K562 (cell line): ENCODE results near the gene ARMC7. TPM values are rescaled to one million over a fixed set of nuclear protein-coding genes. Genes with fewer than 3 reads are reported as not detected.

ENCODE experiments used
- BRD4 ChIP-seq: fragments of 200-600 bp; sonication (generic); IDR thresholded peaks from 2 replicates; pipeline ENCODE4 v1.6.1; 2017; ENCODE audit warnings: inconsistent platforms
- CGGBP1 ChIP-seq: fragments of 250-450 bp; sonication (Bioruptor Pico); IDR thresholded peaks from 2 replicates; pipeline ENCODE4 v1.9.0; 2021; ENCODE audit warnings: mild to moderate bottlenecking
- DPF2 ChIP-seq: fragments of 450-650 bp; IDR thresholded peaks from 2 replicates; pipeline ENCODE4 v1.6.1; 2016
- E2F3 ChIP-seq: fragments of 250-450 bp; sonication (Bioruptor Pico); IDR thresholded peaks from 2 replicates; pipeline ENCODE4 v1.4.0; 2020; ENCODE audit warnings: mild to moderate bottlenecking
- GABPB1 ChIP-seq: sonication (generic); formaldehyde crosslinking; IDR thresholded peaks from 2 replicates; pipeline ENCODE4 v1.8.0; 2022; ENCODE audit warnings: mild to moderate bottlenecking, missing genetic modification reagents
- HDGF ChIP-seq: fragments of 450-650 bp; IDR thresholded peaks from 2 replicates; pipeline ENCODE4 v1.6.1; 2016
- MEF2D ChIP-seq: conservative IDR thresholded peaks from 2 replicates; pipeline ENCODE4 v1.6.1; 2016; ENCODE audit warnings: low read depth, missing genetic modification characterization, missing compliant biosample characterization
- NCOA6 ChIP-seq: fragments of 450-650 bp; IDR thresholded peaks from 2 replicates; pipeline ENCODE4 v1.6.1; 2017; ENCODE audit warnings: mild to moderate bottlenecking
- PRMT5 ChIP-seq: sonication (generic); formaldehyde crosslinking; IDR thresholded peaks from 2 replicates; pipeline ENCODE4 v1.5.0; 2020; ENCODE audit warnings: missing genetic modification reagents
- RUNX1 ChIP-seq: sonication (generic); IDR thresholded peaks from 2 replicates; pipeline ENCODE4 v1.6.1; 2016; ENCODE audit warnings: antibody characterized with exemption, low read depth
- WHSC1 ChIP-seq: IDR thresholded peaks from one replicate; pipeline ENCODE4 v1.6.1; 2012; ENCODE audit warnings: low read length, control low read depth, inconsistent platforms
- ZBTB40 ChIP-seq, 2 experiments: fragments of 450-650 bp in 1 of 2; sonication (generic) in 1 of 2; formaldehyde crosslinking in 1 of 2; IDR thresholded peaks; 2 replicates each; pipeline versions ENCODE4 v1.7.1 to v1.9.0; 2016 to 2022; ENCODE audit warnings: inconsistent platforms in 1 of 2, mild to moderate bottlenecking in 1 of 2, missing genetic modification reagents in 1 of 2
- ZBTB43 ChIP-seq: sonication (generic); formaldehyde crosslinking; IDR thresholded peaks from 2 replicates; pipeline ENCODE4 v1.8.0; 2023; ENCODE audit warnings: mild to moderate bottlenecking, missing genetic modification reagents
- ZNF146 ChIP-seq: IDR thresholded peaks from one replicate; pipeline ENCODE4 v1.6.1; 2018; ENCODE audit warnings: missing compliant biosample characterization; ENCODE audit not compliant: unreplicated experiment
- ZNF699 ChIP-seq: fragments of 250-450 bp; sonication (Bioruptor Pico); IDR thresholded peaks from 2 replicates; pipeline ENCODE4 v1.8.0; 2021; ENCODE audit warnings: mild to moderate bottlenecking, moderate library complexity; ENCODE audit not compliant: insufficient replicate concordance
- polyA plus RNA-seq, 8 experiments: library from polyadenylated mRNA; depleted of rRNA in 4 of 8; stranded (reverse) in 5 of 8; unstranded in 3 of 8; fragments of >200 nt; fragmentation: Nextera tagmentation in 2 of 8; fragmentation: Illumina TruSeq in 1 of 8; extraction: Ambion mirVana in 2 of 8; extraction: Trizol in 1 of 8; gene quantifications; 2 replicates each; pipeline versions ENCODE4 v1.2.1 to v1.2.3, GENCODE V29; 2011 to 2014; ENCODE audit warnings: inconsistent platforms in 1 of 8, missing spikeins in 1 of 8
- total RNA-seq, 7 experiments: library from RNA; depleted of rRNA in 6 of 7; stranded (reverse); fragments of >200 nt in 6 of 7; fragmentation: Illumina TruSeq in 2 of 7; extraction: Trizol in 2 of 7; gene quantifications; 2 replicates each; pipeline versions ENCODE4 v1.2.1 to v1.2.3, GENCODE V29; 2011 to 2021; ENCODE audit warnings: low replicate concordance in 1 of 7
- TF ChIP-seq, protein P1 (sequence below): fragments of 450-650 bp; formaldehyde crosslinking; conservative IDR thresholded peaks from 2 replicates; pipeline ENCODE4 v1.4.0; 2022; ENCODE audit warnings: mild to moderate bottlenecking, missing genetic modification characterization

The ARMC7 gene
- total and polyA plus RNA-seq, 9 of the 15 experiments (the other 6 are each of a cell fraction or from before 2014, with no cell fraction given): 1.4 to 15.2 (median 5.9) TPM

DNA sequence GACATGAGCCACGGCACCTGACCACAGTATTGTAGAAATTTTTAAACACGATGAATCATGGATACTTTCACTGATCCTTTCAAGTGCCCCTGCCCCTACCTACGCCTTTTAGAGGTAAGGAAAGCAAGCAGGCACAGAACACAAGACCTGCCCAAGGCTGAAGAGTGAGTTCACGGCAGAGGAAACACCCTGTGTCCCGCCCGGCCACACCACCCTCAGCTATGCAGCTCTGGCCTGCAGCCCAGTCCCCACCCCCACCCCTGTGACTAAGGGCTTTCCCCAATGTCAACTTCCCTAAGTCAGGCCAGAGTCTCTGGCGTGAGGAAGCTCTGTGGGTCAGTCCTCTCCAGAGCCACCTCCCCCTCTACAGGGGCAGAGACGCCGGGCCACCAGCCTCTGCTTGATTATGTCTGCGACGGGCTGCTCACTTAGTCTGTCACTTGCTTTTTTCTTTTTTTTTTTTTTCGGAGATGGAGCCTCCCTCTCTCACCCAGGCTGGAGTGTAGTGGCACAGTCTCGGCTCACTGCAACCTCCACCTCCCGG, 13.6 kb upstream of the ARMC7 start (continued):
- 0 out of 2 replicates have a peak, but pooled peaks have one; percentile 18 for TF ChIP-seq ZBTB40 (IDR thresholded peaks at IDR 0.05)
- TF ChIP-seq ZBTB40 (CRISPR knock-in tag; IDR thresholded peaks at IDR 0.05): no peak
- TF ChIP-seq E2F3 (CRISPR knock-in tag): no peak
- no peak for TF ChIP-seq ZNF699
- TF ChIP-seq WHSC1: no peak
- TF ChIP-seq NCOA6: no peak
- TF ChIP-seq HDGF: no peak
- TF ChIP-seq PRMT5 (CRISPR knock-in tag): no peak
- TF ChIP-seq RUNX1: no peak
- no peak for TF ChIP-seq ZNF146 (CRISPR knock-in tag)
- 0 out of 2 replicates have a peak, but pooled peaks have one; percentile 36 for TF ChIP-seq GABPB1 (CRISPR knock-in tag)
- TF ChIP-seq, protein P1, sequence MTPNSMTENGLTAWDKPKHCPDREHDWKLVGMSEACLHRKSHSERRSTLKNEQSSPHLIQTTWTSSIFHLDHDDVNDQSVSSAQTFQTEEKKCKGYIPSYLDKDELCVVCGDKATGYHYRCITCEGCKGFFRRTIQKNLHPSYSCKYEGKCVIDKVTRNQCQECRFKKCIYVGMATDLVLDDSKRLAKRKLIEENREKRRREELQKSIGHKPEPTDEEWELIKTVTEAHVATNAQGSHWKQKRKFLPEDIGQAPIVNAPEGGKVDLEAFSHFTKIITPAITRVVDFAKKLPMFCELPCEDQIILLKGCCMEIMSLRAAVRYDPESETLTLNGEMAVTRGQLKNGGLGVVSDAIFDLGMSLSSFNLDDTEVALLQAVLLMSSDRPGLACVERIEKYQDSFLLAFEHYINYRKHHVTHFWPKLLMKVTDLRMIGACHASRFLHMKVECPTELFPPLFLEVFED (CRISPR knock-in tag): no peak
- TF ChIP-seq BRD4: no peak
- no peak for TF ChIP-seq MEF2D (tag)
- no peak for TF ChIP-seq ZBTB43 (CRISPR knock-in tag)
- peak; percentile 90 for TF ChIP-seq DPF2
- TF ChIP-seq CGGBP1 (CRISPR knock-in tag): no peak
